Muscle of back (tissue), 11 donors: Measurements from ENCODE around the gene DAP3. TPM values are rescaled to one million over a fixed set of nuclear protein-coding genes. Genes with fewer than 3 reads are reported as not detected.
"Not testable (repeated sequence)": the region's sequence is repeated elsewhere in the genome, so short reads cannot be mapped to it uniquely, and the experiment has no call there.

Source experiments
- DNase-seq, 3 donors: peaks; one replicate each; pipeline versions ENCODE4 v3.0.0 to v3.0.0-alpha.2; 2013
- polyA plus RNA-seq, 10 donors: library from polyadenylated mRNA; unstranded; fragments of 120-200 nt; gene quantifications; one replicate each; pipeline ENCODE4 v1.2.1, GENCODE V29; 2013; ENCODE audit not compliant: insufficient read length in 10 of 10

Gene DAP3
- polyA plus RNA-seq, 10 donors, result 111 to 162 (median 138) TPM

- DNase-seq, result not testable (repeated sequence)
Observed at GRCh38 chr1:155767399-155767989, 78.6 kb downstream of the DAP3 start.

- DNase-seq, result peak in 2 of 3 donors; percentile 3 to 11
Observed at GRCh38 chr1:155769257-155769656, 80.4 kb downstream of the DAP3 start.

GRCh38 chr1:155773221-155773620 lies 84.3 kb downstream of the DAP3 start:
- no peak for DNase-seq

- peak in 2 of 3 donors; percentile 27 to 58 for DNase-seq
Observed at GRCh38 chr1:155776414-155776813, 87.5 kb downstream of the DAP3 start.

- DNase-seq, result peak; percentile 20 to 85 (median 65)
Observed at GRCh38 chr1:155777582-155777981, 88.7 kb downstream of the DAP3 start.

Other genes starting within 250 kb of the DAP3 start
- gene ASH1L, start 126.3 kb upstream of the DAP3 start, polyA plus RNA-seq, result 10 to 100 TPM; 21.2 to 30.6 (median 28.1) TPM
- gene MSTO1, start 78.9 kb upstream of the DAP3 start, polyA plus RNA-seq, result 10 to 100 TPM; 24.9 to 50.5 (median 33.8) TPM
- gene YY1AP1, start 317 bp upstream of the DAP3 start, polyA plus RNA-seq, result 10 to 100 TPM; 38.8 to 60.3 (median 52.2) TPM
- 10 to 100 TPM; 21.8 to 43.6 (median 30.3) TPM for gene GON4L, start 168.1 kb downstream of the DAP3 start, polyA plus RNA-seq
- gene SYT11, start 170.5 kb downstream of the DAP3 start, polyA plus RNA-seq, result 10 to 100 TPM; 13.1 to 19.8 (median 16.1) TPM
- gene RIT1, start 222.3 kb downstream of the DAP3 start, polyA plus RNA-seq, result 10 to 100 TPM; 20.7 to 33.1 (median 25.6) TPM
- 10 to 100 TPM; 21.9 to 51.3 (median 30.2) TPM for gene KHDC4, start 245.3 kb downstream of the DAP3 start, polyA plus RNA-seq